ENCODE results near the gene RANBP3L.

DNA sequence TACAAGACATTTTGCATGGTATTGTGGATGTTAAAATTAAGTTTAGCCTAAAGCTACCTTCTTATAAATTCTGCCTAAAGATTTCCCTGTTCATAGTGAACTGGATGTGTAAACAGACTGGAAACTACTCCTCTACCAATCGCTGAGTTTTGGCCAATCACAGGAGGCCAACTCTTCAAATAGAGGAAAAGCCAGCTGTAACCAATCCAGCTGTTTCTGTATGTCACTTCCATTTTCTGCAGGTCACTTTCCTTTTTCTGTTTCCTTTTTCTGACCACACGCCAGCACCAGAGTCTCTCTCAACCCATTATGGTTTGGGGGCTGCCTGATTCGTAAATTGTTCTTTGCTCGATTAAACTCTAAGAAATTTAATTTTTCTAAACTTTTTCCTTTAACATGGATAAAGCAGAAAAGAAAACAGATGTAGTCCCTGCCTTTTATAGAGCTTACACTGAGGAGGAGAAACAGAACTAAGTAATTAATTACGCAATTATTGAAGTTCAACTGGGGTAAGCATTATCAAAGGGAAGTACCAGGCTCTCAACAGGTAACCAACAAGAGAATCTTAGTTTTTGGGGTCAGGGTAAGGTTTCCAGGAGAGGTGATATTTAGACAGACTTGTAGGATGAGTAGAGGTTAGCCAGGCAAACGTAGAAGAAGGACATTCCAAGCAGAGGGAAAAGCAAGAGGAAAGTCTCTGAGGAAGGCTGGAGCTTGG lies 27.7 kb downstream of the RANBP3L start:
- TF ChIP-seq ZFP3 (CRISPR knock-in tag; IDR thresholded peaks at IDR 0.05), result no peak
- TF ChIP-seq CSDC2 (CRISPR knock-in tag; IDR thresholded peaks at IDR 0.05), result no peak
- TF ChIP-seq RARB (CRISPR knock-in tag; IDR thresholded peaks at IDR 0.05), result no peak
- TF ChIP-seq PATZ1 (CRISPR knock-in tag; IDR thresholded peaks at IDR 0.05; ENCODE audit: borderline replicate concordance), result no peak
- TF ChIP-seq PPARA (CRISPR knock-in tag; IDR thresholded peaks at IDR 0.05; ENCODE audit: borderline replicate concordance), result no peak
